Neural cell (in vitro differentiated cells): ENCODE measurements around the gene FABP6. TPM values are rescaled to one million over a fixed set of nuclear protein-coding genes. Genes with fewer than 3 reads are reported as not detected.

Source experiments
- polyA plus RNA-seq: library from polyadenylated mRNA; depleted of rRNA; stranded (reverse); fragments of >200 nt; gene quantifications from 2 replicates; pipeline ENCODE4 v1.2.3, GENCODE V29; 2014

The FABP6 gene
- polyA plus RNA-seq, 1 donor from 2014 or later = 3.6 TPM

Other genes with a start within 250 kb of the FABP6 start
- gene TTC1, start 220.4 kb upstream of the FABP6 start, polyA plus RNA-seq = 71.6 and 74.0 TPM in 2 replicates
- gene PWWP2A, start 110.1 kb upstream of the FABP6 start, polyA plus RNA-seq = 37.2 and 50.3 TPM in 2 replicates
- 0.28 and 0.84 TPM in 2 replicates for gene CCNJL, start 83.1 kb downstream of the FABP6 start, polyA plus RNA-seq
- 0.09 TPM in 1 of 2 replicates, not detected in the other for gene C1QTNF2, start 141.1 kb downstream of the FABP6 start, polyA plus RNA-seq
- gene FAM200C, start 170.5 kb downstream of the FABP6 start, polyA plus RNA-seq = 21.6 and 22.6 TPM in 2 replicates
- 77.9 and 82.2 TPM in 2 replicates for gene SLU7, start 189.6 kb downstream of the FABP6 start, polyA plus RNA-seq
- gene PTTG1, start 192.3 kb downstream of the FABP6 start, polyA plus RNA-seq = 42.6 and 43.2 TPM in 2 replicates